Calu3 (cell line): ENCODE data around the gene HELQ. TPM values are rescaled to one million over a fixed set of nuclear protein-coding genes. Genes with fewer than 3 reads are reported as not detected.

Experiments
- BruUV-seq: library from RNA; stranded (reverse); fragments of 400-500 nt; replicated peaks from 2 replicates; lab custom pipeline; 2021; lab: Mats Ljungman, UMichigan
- CTCF ChIA-PET: fragments of 300-600 bp; sonication (Branson Sonifier 250); formaldehyde crosslinking; loops from one replicate; lab custom pipeline; 2022; ENCODE audit warnings: antibody characterized with exemption; lab: Charles Lee
- DNase-seq: peaks from one replicate; pipeline ENCODE4 v3.0.0; 2022
- H3K27ac Mint-ChIP-seq: one replicate; pipeline ENCODE4 v1.8.0; 2022; ENCODE audit warnings: mixed read lengths; ENCODE audit not compliant: unreplicated experiment
- H3K27me3 Mint-ChIP-seq: one replicate; pipeline ENCODE4 v1.8.0; 2022; ENCODE audit warnings: mixed read lengths; ENCODE audit not compliant: unreplicated experiment
- H3K36me3 Mint-ChIP-seq: one replicate; pipeline ENCODE4 v1.8.0; 2022; ENCODE audit warnings: mild to moderate bottlenecking, moderate library complexity, mixed read lengths; ENCODE audit not compliant: insufficient read depth, unreplicated experiment
- H3K4me1 Mint-ChIP-seq: one replicate; pipeline ENCODE4 v1.8.0; 2022; ENCODE audit warnings: mild to moderate bottlenecking, low read depth, mixed read lengths; ENCODE audit not compliant: unreplicated experiment
- H3K4me3 Mint-ChIP-seq: one replicate; pipeline ENCODE4 v1.8.0; 2022; ENCODE audit warnings: mild to moderate bottlenecking, low read depth, moderate library complexity, mixed read lengths; ENCODE audit not compliant: unreplicated experiment
- H3K9me3 Mint-ChIP-seq: one replicate; pipeline ENCODE4 v1.8.0; 2022; ENCODE audit warnings: low read depth, mixed read lengths; ENCODE audit not compliant: unreplicated experiment
- CTCF ChIP-seq: fragments of 200-600 bp; IDR thresholded peaks from one replicate; pipeline ENCODE4 v1.8.0; 2022; ENCODE audit warnings: antibody characterized with exemption; ENCODE audit not compliant: unreplicated experiment
- intact Hi-C: fragments of 100-400 bp; cut with micrococcal nuclease; formaldehyde crosslinking; loops from one replicate; pipeline ENCODE4 v1.10.0; 2022; ENCODE audit not compliant: unreplicated experiment
- total RNA-seq: library from RNA; stranded (reverse); gene quantifications from 2 replicates; pipeline ENCODE4 v1.2.3, GENCODE V29; 2022

Gene HELQ
- total RNA-seq, 1 experiment from 2014 or later: 7.8 TPM

DNA sequence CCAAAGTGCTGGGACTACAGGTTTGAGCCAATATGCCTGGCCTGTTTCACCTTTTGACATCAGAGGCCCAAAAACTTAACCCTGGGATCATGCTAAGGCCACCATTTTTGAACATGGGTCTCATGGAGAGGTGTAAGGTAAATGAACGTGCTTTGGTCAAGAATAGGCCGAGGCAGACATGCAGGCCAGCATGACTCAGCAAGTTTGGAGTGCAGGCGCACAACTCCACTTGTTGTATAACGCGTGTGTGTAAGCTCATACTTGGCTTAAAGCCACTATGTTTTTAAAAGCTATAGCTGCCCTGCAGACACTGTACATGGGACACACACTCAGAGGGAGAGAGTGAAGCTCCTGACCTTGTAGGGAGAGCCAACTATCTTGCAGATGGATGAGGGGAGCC, 77.2 kb downstream of the HELQ start:
- no peaks in the 10 kb centered on the region for H3K9me3 Mint-ChIP-seq
- BruUV-seq: no TSS peak
- CTCF ChIA-PET: no interaction called here
- no peaks in the 10 kb centered on the region for H3K27me3 Mint-ChIP-seq
- H3K4me1 Mint-ChIP-seq: peaks cover 23% of the 10 kb centered on the region
- intact Hi-C loops: no loop called here
- DNase-seq: no peak
- peaks cover 7% of the 10 kb centered on the region for H3K36me3 Mint-ChIP-seq
- no peak for TF ChIP-seq CTCF
- H3K4me3 Mint-ChIP-seq: no peak overlapping the region
- no peak overlapping the region for H3K27ac Mint-ChIP-seq

DNA sequence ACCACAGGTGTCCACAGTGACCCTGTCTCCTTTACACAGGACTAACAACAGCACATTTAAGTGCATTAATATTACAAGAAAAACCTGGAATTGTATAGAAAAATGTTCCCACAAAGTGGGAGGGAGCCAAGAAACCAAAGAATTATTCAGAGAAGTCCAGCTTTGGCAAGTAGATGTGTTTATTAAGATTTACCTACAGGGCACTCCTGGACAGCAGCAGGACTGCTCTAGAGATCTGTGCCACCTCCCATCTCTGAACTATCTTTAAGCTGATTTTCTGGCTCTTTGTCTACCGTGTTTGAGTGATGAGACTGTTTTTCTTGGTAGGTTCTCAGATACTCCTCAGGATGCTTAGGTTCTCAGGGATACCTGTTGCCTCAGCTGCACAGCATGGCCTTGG, 82.7 kb downstream of the HELQ start:
- CTCF ChIA-PET: interaction anchor here (1.3 kb wide), 1 partner anchor 16 kb away, joined by 3 read pairs; no protein-coding TSS in a partner anchor
- H3K4me3 Mint-ChIP-seq: no peak overlapping the region
- no peaks in the 10 kb centered on the region for H3K4me1 Mint-ChIP-seq
- no peak for TF ChIP-seq CTCF
- DNase-seq: no peak
- H3K36me3 Mint-ChIP-seq: no peaks in the 10 kb centered on the region
- intact Hi-C loops: no loop called here
- no TSS peak for BruUV-seq
- H3K27ac Mint-ChIP-seq: no peak overlapping the region
- H3K9me3 Mint-ChIP-seq: no peaks in the 10 kb centered on the region
- H3K27me3 Mint-ChIP-seq: no peaks in the 10 kb centered on the region

DNA sequence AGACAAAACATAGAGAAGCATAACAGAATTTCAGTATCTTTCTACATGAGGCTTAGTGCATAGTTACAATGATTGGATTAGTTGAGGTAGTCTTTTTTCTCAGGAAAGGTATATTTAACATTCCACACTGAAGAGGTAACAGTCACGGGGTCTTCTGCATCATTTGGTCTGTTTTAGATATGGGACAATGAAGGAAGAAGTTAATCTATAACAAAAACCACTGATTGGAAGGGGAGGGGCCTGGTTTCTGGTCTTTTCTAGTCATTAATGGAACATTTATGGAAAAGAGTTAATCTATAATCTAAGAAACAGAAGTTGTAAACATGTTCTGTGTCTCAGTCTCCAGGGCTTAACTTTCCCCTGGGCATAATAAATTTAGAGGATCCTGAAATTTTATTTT, 83.7 kb downstream of the HELQ start:
- Mint-ChIP-seq H3K27me3 (no peaks in the 10 kb centered on the region), H3K4me1 (no peaks in the 10 kb centered on the region), H3K4me3 (no peak overlapping the region), H3K27ac (no peak overlapping the region), H3K36me3 (no peaks in the 10 kb centered on the region), H3K9me3 (no peaks in the 10 kb centered on the region)
- CTCF ChIA-PET: interaction anchor here (0.6 kb wide), 1 partner anchor 427 kb away, joined by 6 read pairs; no protein-coding TSS in a partner anchor
- TF ChIP-seq CTCF: no peak
- BruUV-seq: no TSS peak
- intact Hi-C loops: no loop called here
- no peak for DNase-seq

DNA sequence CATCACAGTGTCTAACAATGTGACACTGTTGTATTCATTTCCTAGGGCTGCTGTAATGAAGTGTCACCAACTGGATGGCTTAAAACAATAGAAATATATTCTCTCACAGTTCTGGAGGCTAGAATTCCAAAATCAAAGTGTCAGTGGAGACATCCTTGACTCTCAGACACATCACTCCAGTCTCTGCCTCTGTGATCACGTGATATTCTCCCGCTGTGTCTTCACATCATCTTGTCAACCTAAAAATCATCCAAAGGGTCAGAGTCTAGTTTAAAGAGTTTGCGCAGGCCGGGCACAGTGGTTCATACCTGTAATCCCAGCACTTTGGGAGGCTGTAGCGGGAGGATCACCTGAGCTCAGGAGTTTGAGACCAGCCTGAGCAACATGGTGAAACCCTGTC, 84.4 kb downstream of the HELQ start:
- Mint-ChIP-seq H3K4me3 (no peak overlapping the region), H3K9me3 (no peaks in the 10 kb centered on the region), H3K27ac (no peak overlapping the region), H3K36me3 (no peaks in the 10 kb centered on the region), H3K4me1 (no peaks in the 10 kb centered on the region), H3K27me3 (no peaks in the 10 kb centered on the region)
- CTCF ChIA-PET: interaction anchor here (0.6 kb wide), 1 partner anchor 427 kb away, joined by 6 read pairs; no protein-coding TSS in a partner anchor
- DNase-seq: no peak
- intact Hi-C loops: no loop called here
- TF ChIP-seq CTCF: no peak
- no TSS peak for BruUV-seq
